ENCODE results near the gene RANBP9.
A peak's percentile ranks its signal among the peaks of the same experiment; 100 is the strongest.

Gene RANBP9

GRCh38 chr6:13641315-13641714, 70.3 kb downstream of the RANBP9 start:
- no peak for DNase-seq

GRCh38 chr6:13638626-13639025, 73.0 kb downstream of the RANBP9 start:
- no peak for DNase-seq

- DNase-seq = no peak
Measured at GRCh38 chr6:13638014-13638413, 73.6 kb downstream of the RANBP9 start.

GRCh38 chr6:13635948-13636658, 75.5 kb downstream of the RANBP9 start:
- DNase-seq = no peak

GRCh38 chr6:13633343-13633742, 78.3 kb downstream of the RANBP9 start:
- DNase-seq = no peak

GRCh38 chr6:13630499-13630898, 81.1 kb downstream of the RANBP9 start:
- DNase-seq = no peak

- DNase-seq = no peak
Measured at GRCh38 chr6:13629459-13630116, 82.0 kb downstream of the RANBP9 start.

- DNase-seq = peak; percentile 80
Measured at GRCh38 chr6:13624871-13625288, 86.8 kb downstream of the RANBP9 start.

GRCh38 chr6:13617066-13617465, 94.6 kb downstream of the RANBP9 start:
- DNase-seq = no peak

GRCh38 chr6:13615792-13616120, 95.9 kb downstream of the RANBP9 start:
- peak; percentile 68 for DNase-seq

- DNase-seq = peak; percentile 99
Measured at GRCh38 chr6:13614926-13615791, 96.5 kb downstream of the RANBP9 start, which contains the start of gene NOL7. Gene NOL7, plus strand, starts transcription at chr6:13615335. Its CDS starts 24 bp downstream, at chr6:13615359.

- peak; percentile 81 for DNase-seq
Measured at GRCh38 chr6:13614126-13614925, 97.3 kb downstream of the RANBP9 start.

- DNase-seq = no peak
Measured at GRCh38 chr6:13613029-13613594, 98.5 kb downstream of the RANBP9 start.

GRCh38 chr6:13611715-13612114, 99.9 kb downstream of the RANBP9 start:
- DNase-seq = no peak

GRCh38 chr6:13605634-13606033, 106.0 kb downstream of the RANBP9 start:
- no peak for DNase-seq

GRCh38 chr6:13604546-13605416, 106.9 kb downstream of the RANBP9 start:
- no peak for DNase-seq

- no peak for DNase-seq
Measured at GRCh38 chr6:13604135-13604534, 107.5 kb downstream of the RANBP9 start.

GRCh38 chr6:13600036-13600435, 111.6 kb downstream of the RANBP9 start:
- DNase-seq = no peak

GRCh38 chr6:13597073-13597472, 114.6 kb downstream of the RANBP9 start:
- DNase-seq = no peak

- DNase-seq = no peak
Measured at GRCh38 chr6:13593720-13594119, 117.9 kb downstream of the RANBP9 start.

- DNase-seq = no peak
Measured at GRCh38 chr6:13593103-13593502, 118.5 kb downstream of the RANBP9 start.

Measured in NCI-H82 (cell line).